Measurements from ENCODE around the gene CCR5AS.

Gene CCR5AS

GRCh38 chr3:46380471-46381221 lies 26.2 kb downstream of the CCR5AS start:
- DNase-seq (ENCODE audit: low read depth in 2 of 2): no peak

GRCh38 chr3:46378426-46378942 lies 28.4 kb downstream of the CCR5AS start:
- peak; percentile 55 to 63 for DNase-seq (ENCODE audit: low read depth in 2 of 2)

GRCh38 chr3:46375814-46376213 lies 31.1 kb downstream of the CCR5AS start:
- DNase-seq (ENCODE audit: low read depth in 2 of 2): no peak

GRCh38 chr3:46375218-46375617 lies 31.6 kb downstream of the CCR5AS start:
- no peak for DNase-seq (ENCODE audit: low read depth in 2 of 2)

GRCh38 chr3:46374755-46375154 lies 32.1 kb downstream of the CCR5AS start:
- DNase-seq (ENCODE audit: low read depth in 2 of 2): no peak

- DNase-seq (ENCODE audit: low read depth in 2 of 2): no peak
Observed at GRCh38 chr3:46372492-46373359, 34.1 kb downstream of the CCR5AS start.

GRCh38 chr3:46371519-46372340 lies 35.1 kb downstream of the CCR5AS start:
- DNase-seq (ENCODE audit: low read depth in 2 of 2): no peak

GRCh38 chr3:46370839-46371518 lies 35.9 kb downstream of the CCR5AS start, which contains the start of gene CCR5:
TSS of gene CCR5 (plus strand) at chr3:46370946. CDS start at chr3:46372903, 1,957 bp downstream.
- DNase-seq (ENCODE audit: low read depth in 2 of 2): no peak

GRCh38 chr3:46369675-46370132 lies 37.2 kb downstream of the CCR5AS start:
- peak; percentile 11 to 20 for DNase-seq (ENCODE audit: low read depth in 2 of 2)

- no peak for DNase-seq (ENCODE audit: low read depth in 2 of 2)
Observed at GRCh38 chr3:46369151-46369550, 37.7 kb downstream of the CCR5AS start.

GRCh38 chr3:46368569-46368968 lies 38.3 kb downstream of the CCR5AS start:
- DNase-seq (ENCODE audit: low read depth in 2 of 2): peak; percentile 31 to 38

- no peak for DNase-seq (ENCODE audit: low read depth in 2 of 2)
Observed at GRCh38 chr3:46367811-46368210, 39.1 kb downstream of the CCR5AS start.

GRCh38 chr3:46365737-46366524 lies 40.9 kb downstream of the CCR5AS start:
- DNase-seq (ENCODE audit: low read depth in 2 of 2): no peak

- no peak for DNase-seq (ENCODE audit: low read depth in 2 of 2)
Observed at GRCh38 chr3:46365041-46365440, 41.8 kb downstream of the CCR5AS start.

GRCh38 chr3:46361408-46362283 lies 45.2 kb downstream of the CCR5AS start:
- DNase-seq (ENCODE audit: low read depth in 2 of 2): no peak

GRCh38 chr3:46360907-46361306 lies 46.0 kb downstream of the CCR5AS start:
- DNase-seq (ENCODE audit: low read depth in 2 of 2): no peak

GRCh38 chr3:46359733-46360493 lies 47.0 kb downstream of the CCR5AS start:
- DNase-seq (ENCODE audit: low read depth in 2 of 2): no peak

- no peak for DNase-seq (ENCODE audit: low read depth in 2 of 2)
Observed at GRCh38 chr3:46358466-46358865, 48.4 kb downstream of the CCR5AS start.

Measured in stimulated activated CD8-positive, alpha-beta memory T cell treated with anti-CD3 and anti-CD28 coated beads, Interleukin-2, amount 100 ng/mL, for 48 hours (primary cell).